ENCODE results near the gene OR2B3. TPM values are rescaled to one million over a fixed set of nuclear protein-coding genes. Genes with fewer than 3 reads are reported as not detected.

Gene OR2B3
- total RNA-seq, 1 donor from 2014 or later = not detected

GRCh38 chr6:29107758-29108157 is 20.6 kb upstream of the OR2B3 start, which contains the start of gene OR2J3:
Gene OR2J3 (plus strand): TSS chr6:29108058. CDS start chr6:29111891, 3,833 bp downstream.
- DNase-seq (ENCODE audit: low spot score in 2 of 2) = no peak
- no peaks in the 10 kb centered on the region for H3K4me1 ChIP-seq
- no peak within 1 kb of the TSS for H3K4me3 ChIP-seq
- H3K27me3 ChIP-seq = no peaks in the 10 kb centered on the region
- TF ChIP-seq, protein P1, sequence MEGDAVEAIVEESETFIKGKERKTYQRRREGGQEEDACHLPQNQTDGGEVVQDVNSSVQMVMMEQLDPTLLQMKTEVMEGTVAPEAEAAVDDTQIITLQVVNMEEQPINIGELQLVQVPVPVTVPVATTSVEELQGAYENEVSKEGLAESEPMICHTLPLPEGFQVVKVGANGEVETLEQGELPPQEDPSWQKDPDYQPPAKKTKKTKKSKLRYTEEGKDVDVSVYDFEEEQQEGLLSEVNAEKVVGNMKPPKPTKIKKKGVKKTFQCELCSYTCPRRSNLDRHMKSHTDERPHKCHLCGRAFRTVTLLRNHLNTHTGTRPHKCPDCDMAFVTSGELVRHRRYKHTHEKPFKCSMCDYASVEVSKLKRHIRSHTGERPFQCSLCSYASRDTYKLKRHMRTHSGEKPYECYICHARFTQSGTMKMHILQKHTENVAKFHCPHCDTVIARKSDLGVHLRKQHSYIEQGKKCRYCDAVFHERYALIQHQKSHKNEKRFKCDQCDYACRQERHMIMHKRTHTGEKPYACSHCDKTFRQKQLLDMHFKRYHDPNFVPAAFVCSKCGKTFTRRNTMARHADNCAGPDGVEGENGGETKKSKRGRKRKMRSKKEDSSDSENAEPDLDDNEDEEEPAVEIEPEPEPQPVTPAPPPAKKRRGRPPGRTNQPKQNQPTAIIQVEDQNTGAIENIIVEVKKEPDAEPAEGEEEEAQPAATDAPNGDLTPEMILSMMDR (IDR thresholded peaks at IDR 0.05) = no peak
- H3K9me3 ChIP-seq = no peaks in the 10 kb centered on the region
- intact Hi-C loops (cut with DNase I) = no loop called here
- no peaks in the 10 kb centered on the region for H3K36me3 ChIP-seq
- H3K27ac ChIP-seq = no peak within 1 kb of the TSS

- H3K27me3 ChIP-seq = no peaks in the 10 kb centered on the region
These were observed 12.1 kb upstream of the OR2B3 start, which contains the start of gene OR2J1 for GRCh38 chr6:29099190-29099589. Gene OR2J1 (plus strand): TSS chr6:29099490. CDS start chr6:29100943, 1,453 bp downstream.

GRCh38 chr6:29097803-29098202 is 10.7 kb upstream of the OR2B3 start:
- H3K36me3 ChIP-seq = no peaks in the 10 kb centered on the region
- intact Hi-C loops (cut with DNase I) = no loop called here
- no peaks in the 10 kb centered on the region for H3K4me1 ChIP-seq
- no peak overlapping the region for H3K4me3 ChIP-seq
- no peak overlapping the region for H3K27ac ChIP-seq
- H3K9me3 ChIP-seq = no peaks in the 10 kb centered on the region
- DNase-seq (ENCODE audit: low spot score in 2 of 2) = no peak
- no peaks in the 10 kb centered on the region for H3K27me3 ChIP-seq
- TF ChIP-seq, protein P1 (IDR thresholded peaks at IDR 0.05) = no peak

More at GRCh38 chr6:29099190-29099589, 12.1 kb upstream of the OR2B3 start, which contains the start of gene OR2J1:
- Histone ChIP-seq H3K36me3 (no peaks in the 10 kb centered on the region), H3K4me1 (no peaks in the 10 kb centered on the region), H3K4me3 (no peak within 1 kb of the TSS), H3K9me3 (no peaks in the 10 kb centered on the region), H3K27ac (no peak within 1 kb of the TSS)
- TF ChIP-seq, protein P1 (IDR thresholded peaks at IDR 0.05) = no peak
- DNase-seq (ENCODE audit: low spot score in 2 of 2) = no peak
- intact Hi-C loops (cut with DNase I) = no loop called here

DNA sequence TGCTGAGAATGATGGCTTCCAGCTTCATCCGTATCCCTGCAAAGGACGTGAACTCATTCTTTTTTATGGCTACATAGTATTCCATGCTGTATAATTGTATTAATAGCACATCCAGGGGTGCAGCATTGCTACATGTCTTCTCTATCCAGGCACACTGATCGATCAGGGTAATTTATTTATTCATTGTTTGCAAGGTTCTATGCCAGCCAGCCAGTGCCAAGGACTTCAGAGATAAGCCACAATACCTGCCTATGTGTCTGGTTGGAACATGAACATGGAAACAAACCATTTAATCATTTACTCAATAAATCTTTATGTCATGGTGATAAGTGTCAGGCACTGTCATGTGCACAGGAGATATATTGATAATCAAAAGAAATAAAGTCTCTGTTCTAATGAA is 5.8 kb upstream of the OR2B3 start:
- intact Hi-C loops (cut with DNase I) = no loop called here
- H3K27ac ChIP-seq = no peak overlapping the region
- TF ChIP-seq, protein P1 (IDR thresholded peaks at IDR 0.05) = no peak
- DNase-seq (ENCODE audit: low spot score in 2 of 2) = no peak
- no peaks in the 10 kb centered on the region for H3K36me3 ChIP-seq
- H3K9me3 ChIP-seq = no peaks in the 10 kb centered on the region
- H3K27me3 ChIP-seq = no peaks in the 10 kb centered on the region
- H3K4me3 ChIP-seq = no peak overlapping the region
- H3K4me1 ChIP-seq = no peaks in the 10 kb centered on the region

DNA sequence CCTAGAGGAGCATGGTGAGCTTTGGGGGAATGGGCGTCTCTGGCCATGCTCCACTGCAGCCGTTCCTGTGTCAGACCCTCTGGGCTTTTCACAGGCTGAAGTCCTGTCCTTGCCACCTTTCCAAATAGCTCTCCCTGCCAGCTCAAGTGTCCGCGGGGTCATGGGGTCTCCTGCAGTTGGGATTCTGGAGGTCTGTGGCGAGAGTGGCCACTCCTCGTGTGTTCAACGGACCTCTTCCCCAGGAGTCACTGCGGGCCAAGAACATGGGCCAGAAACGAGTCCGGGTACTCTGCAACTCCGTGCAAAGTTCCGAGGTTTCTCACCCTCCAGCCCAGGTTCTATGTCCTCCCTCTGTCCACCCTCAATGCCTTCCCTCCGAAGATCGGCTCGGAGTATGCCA is 4.7 kb downstream of the OR2B3 start:
- Histone ChIP-seq H3K4me3 (no peak overlapping the region), H3K36me3 (no peaks in the 10 kb centered on the region), H3K9me3 (no peaks in the 10 kb centered on the region), H3K27ac (no peak overlapping the region), H3K4me1 (no peaks in the 10 kb centered on the region), H3K27me3 (no peaks in the 10 kb centered on the region)
- no peak for DNase-seq (ENCODE audit: low spot score in 2 of 2)
- TF ChIP-seq, protein P1 (IDR thresholded peaks at IDR 0.05) = no peak
- intact Hi-C loops (cut with DNase I) = no loop called here

DNA sequence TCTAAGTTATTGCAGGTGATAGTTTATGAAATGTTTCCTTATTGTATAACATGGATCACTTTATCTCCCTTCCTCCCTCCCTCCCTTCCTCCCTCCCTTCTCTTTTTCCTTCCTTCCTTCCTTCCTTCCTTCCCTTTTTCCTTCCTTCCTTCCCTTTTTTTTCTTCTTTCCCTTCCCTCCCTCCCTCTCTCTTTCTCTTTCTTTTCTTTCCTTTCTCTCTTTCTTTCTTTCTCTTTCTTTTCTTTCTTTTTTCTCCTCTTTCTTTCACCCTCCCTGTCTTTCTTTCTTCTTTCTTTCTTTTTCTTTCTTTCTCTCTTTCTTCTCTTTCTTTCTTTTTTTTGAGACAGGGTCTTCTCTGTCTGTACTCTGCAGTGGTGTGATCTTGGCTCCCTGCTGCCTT is 5.8 kb downstream of the OR2B3 start:
- Histone ChIP-seq H3K27me3 (no peaks in the 10 kb centered on the region), H3K4me1 (no peaks in the 10 kb centered on the region), H3K9me3 (no peaks in the 10 kb centered on the region), H3K27ac (no peak overlapping the region), H3K36me3 (no peaks in the 10 kb centered on the region), H3K4me3 (no peak overlapping the region)
- TF ChIP-seq, protein P1 (IDR thresholded peaks at IDR 0.05) = no peak
- intact Hi-C loops (cut with DNase I) = no loop called here
- no peak for DNase-seq (ENCODE audit: low spot score in 2 of 2)
